ENCODE data around the gene ATP5F1E. TPM values are rescaled to one million over a fixed set of nuclear protein-coding genes. Genes with fewer than 3 reads are reported as not detected.

ATP5F1E gene
- total RNA-seq, 4 donors from 2014 or later = 7.2 to 33.0 (median 25.8) TPM

GRCh38 chr20:58978351-58979190, 53.6 kb downstream of the ATP5F1E start:
- H3K36me3 ChIP-seq = no peaks in the 10 kb centered on the region
- in situ Hi-C loops (cut with MboI; ENCODE audit: low pct_ligation_motif_present in 1 of 4, low pct_unique_long_range_greater_than_20kb in 1 of 4, low sequenced_read_pairs in 3 of 4) = no loop called here
- WGBS, 2 donors (ENCODE audit: low coverage in 1 of 2) = 65 to 74% methylated on average over 5 to 6 of the region's 6 CpGs
- no peak for DNase-seq
- no peak overlapping the region for H3K27ac ChIP-seq
- intact Hi-C loops (cut with DNase I; ENCODE audit: low total_unique reads) = no loop called here
- peaks cover 7 to 22% (median 12%) of the 10 kb centered on the region in 4 donors for H3K4me1 ChIP-seq
- no peaks in the 10 kb centered on the region for H3K27me3 ChIP-seq
- H3K9me3 ChIP-seq = peaks cover 6 to 10% of the 10 kb centered on the region in 2 donors
- H3K4me3 ChIP-seq = no peak overlapping the region
- no peak for TF ChIP-seq POLR2AphosphoS5 (IDR thresholded peaks at IDR 0.05)
- TF ChIP-seq POLR2A (IDR thresholded peaks at IDR 0.05) = no peak
- no peak for TF ChIP-seq EP300 (IDR thresholded peaks at IDR 0.05; ENCODE audit: low read depth)
- TF ChIP-seq CTCF (IDR thresholded peaks at IDR 0.05) = no peak

- whole genome bisulfite sequencing, 2 donors (ENCODE audit: low coverage in 1 of 2) = 81 to 96% methylated on average over 3 of the region's 3 CpGs
- intact Hi-C loops (cut with DNase I; ENCODE audit: low total_unique reads) (no loop called here), in situ Hi-C loops (cut with MboI; ENCODE audit: low pct_ligation_motif_present in 1 of 4, low pct_unique_long_range_greater_than_20kb in 1 of 4, low sequenced_read_pairs in 3 of 4) (no loop called here)
- H3K4me3 ChIP-seq = no peak overlapping the region
- H3K36me3 ChIP-seq = no peaks in the 10 kb centered on the region
- TF ChIP-seq CTCF (IDR thresholded peaks at IDR 0.05) = no peak
- TF ChIP-seq POLR2AphosphoS5 (IDR thresholded peaks at IDR 0.05) = no peak
- TF ChIP-seq POLR2A (IDR thresholded peaks at IDR 0.05) = no peak
- no peak for TF ChIP-seq EP300 (IDR thresholded peaks at IDR 0.05; ENCODE audit: low read depth)
- no peak for DNase-seq
- H3K9me3 ChIP-seq = peaks cover 6 to 10% of the 10 kb centered on the region in 2 donors
- no peak overlapping the region for H3K27ac ChIP-seq
- no peaks in the 10 kb centered on the region for H3K27me3 ChIP-seq
- H3K4me1 ChIP-seq = peaks cover 0 to 4% (median 2%) of the 10 kb centered on the region in 4 donors
These were observed 55.9 kb downstream of the ATP5F1E start for GRCh38 chr20:58976061-58976730.

Other genes with a start within 250 kb of the ATP5F1E start
- gene GNAS-AS1, start 181.4 kb downstream of the ATP5F1E start, total RNA-seq = 1 to 10 TPM in 1 of 4 donors, under 1 TPM in 1, not detected in 2; 0.55 to 1.1 TPM
- gene GNAS, start 179.6 kb downstream of the ATP5F1E start, total RNA-seq = 100 to 1,000 TPM; 501 to 716 (median 535) TPM
- 10 to 100 TPM; 43.7 to 68.1 (median 55.1) TPM for gene NELFCD, start 51.1 kb downstream of the ATP5F1E start, total RNA-seq
- 100 to 1,000 TPM in 3 of 4 donors, 10 to 100 TPM in 1; 61.9 to 246 (median 226) TPM for gene CTSZ, start 25.1 kb downstream of the ATP5F1E start, total RNA-seq
- not detected for gene TUBB1, start 12.9 kb downstream of the ATP5F1E start, total RNA-seq
- gene PRELID3B, start 10.5 kb upstream of the ATP5F1E start, total RNA-seq = 100 to 1,000 TPM in 2 of 4 donors, 10 to 100 TPM in 2; 25.3 to 119 (median 67.8) TPM
- 1 to 10 TPM in 2 of 4 donors, under 1 TPM in 2; 0.20 to 3.8 (median 2.3) TPM for gene ZNF831, start 131.5 kb upstream of the ATP5F1E start, total RNA-seq

Data from transverse colon (tissue), 4 donors.